HEK293 (cell line): Measurements from ENCODE around the gene COX7A2L.
A peak's percentile ranks its signal among the peaks of the same experiment; 100 is the strongest.
"Not testable (repeated sequence)": the region's sequence is repeated elsewhere in the genome, so short reads cannot be mapped to it uniquely, and the experiment has no call there.

ENCODE experiments used
- CTCF ChIA-PET: fragments of 350-600 bp; formaldehyde crosslinking; extraction: SDS; loops from one replicate; lab custom pipeline; 2021; ENCODE audit warnings: antibody characterized with exemption; lab: Yijun Ruan, JAX
- POLR2A ChIA-PET: fragments of 300-600 bp; formaldehyde crosslinking; extraction: SDS; loops from one replicate; lab custom pipeline; 2020; ENCODE audit warnings: antibody characterized with exemption, inconsistent platforms; lab: Yijun Ruan, JAX
- H3K27ac ChIP-seq: fragments of 200-500 bp; sonication (Bioruptor generic); 2 replicates; pipeline ENCODE4 v1.5.1; 2014; ENCODE audit warnings: low read depth, low read length, control low read depth, inconsistent platforms; ENCODE audit errors: extremely low read depth
- H3K36me3 ChIP-seq, 2 experiments: fragments of 200-500 bp in 1 of 2; sonication (Bioruptor generic) in 1 of 2; 1 replicate in 1 of 2; 2 replicates in 1 of 2; pipeline ENCODE4 v1.5.1; 2014 to 2017; ENCODE audit warnings: inconsistent platforms in 2 of 2, low read length in 2 of 2; ENCODE audit not compliant: control insufficient read depth in 2 of 2, insufficient read depth in 1 of 2
- H3K4me1 ChIP-seq: fragments of 200-500 bp; sonication (Bioruptor generic); 2 replicates; pipeline ENCODE4 v1.5.1; 2014; ENCODE audit warnings: mild to moderate bottlenecking, low read length, inconsistent platforms; ENCODE audit not compliant: control insufficient read depth, insufficient read depth
- H3K4me3 ChIP-seq: 2 replicates; pipeline ENCODE4 v1.5.1; 2011; ENCODE audit warnings: low read depth, mild to moderate bottlenecking, control low read depth, low read length, moderate library complexity
- H3K9me3 ChIP-seq: fragments of 200-500 bp; sonication (Bioruptor generic); 2 replicates; pipeline ENCODE4 v1.5.1; 2014; ENCODE audit warnings: low read depth, low read length, inconsistent platforms; ENCODE audit not compliant: control insufficient read depth, insufficient read depth
- CTCF ChIP-seq: fragments of 450-650 bp; formaldehyde crosslinking; IDR thresholded peaks from 2 replicates; pipeline ENCODE4 v1.5.1; 2016; ENCODE audit warnings: missing biosample characterization, missing genetic modification characterization
- PATZ1 ChIP-seq: fragments of 450-650 bp; formaldehyde crosslinking; IDR thresholded peaks from 2 replicates; pipeline ENCODE4 v1.5.1; 2016; ENCODE audit warnings: missing biosample characterization, missing genetic modification characterization
- SP2 ChIP-seq: fragments of 450-650 bp; formaldehyde crosslinking; IDR thresholded peaks from 2 replicates; pipeline ENCODE4 v1.5.1; 2016; ENCODE audit warnings: missing biosample characterization, missing genetic modification characterization
- ZBTB11 ChIP-seq: fragments of 450-650 bp; formaldehyde crosslinking; conservative IDR thresholded peaks from 2 replicates; pipeline ENCODE4 v1.5.1; 2016; ENCODE audit warnings: low read depth, missing biosample characterization, missing genetic modification characterization
- ZNF221 ChIP-seq: fragments of 450-650 bp; formaldehyde crosslinking; IDR thresholded peaks from 2 replicates; pipeline ENCODE4 v1.5.1; 2017; ENCODE audit warnings: missing biosample characterization, missing genetic modification characterization, borderline replicate concordance
- ZNF223 ChIP-seq: fragments of 450-650 bp; formaldehyde crosslinking; IDR thresholded peaks from 2 replicates; pipeline ENCODE4 v1.5.1; 2016; ENCODE audit warnings: missing biosample characterization, missing genetic modification characterization
- ZNF354C ChIP-seq: fragments of 450-650 bp; formaldehyde crosslinking; IDR thresholded peaks from 2 replicates; pipeline ENCODE4 v1.5.1; 2016; ENCODE audit warnings: missing biosample characterization, missing genetic modification characterization, low read depth, borderline replicate concordance
- ZNF394 ChIP-seq: fragments of 450-650 bp; formaldehyde crosslinking; IDR thresholded peaks from 2 replicates; pipeline ENCODE4 v1.5.1; 2016; ENCODE audit warnings: missing biosample characterization, missing genetic modification characterization, mild to moderate bottlenecking, moderate library complexity, borderline replicate concordance
- ZNF426 ChIP-seq: fragments of 450-650 bp; formaldehyde crosslinking; IDR thresholded peaks from 2 replicates; pipeline ENCODE4 v1.5.1; 2017; ENCODE audit warnings: missing biosample characterization, missing genetic modification characterization, mild to moderate bottlenecking, inconsistent platforms, moderate library complexity
- ZNF518A ChIP-seq: fragments of 450-650 bp; formaldehyde crosslinking; conservative IDR thresholded peaks from 2 replicates; pipeline ENCODE4 v1.5.1; 2016; ENCODE audit warnings: low read depth, missing biosample characterization, missing genetic modification characterization
- ZNF555 ChIP-seq: fragments of 450-650 bp; formaldehyde crosslinking; conservative IDR thresholded peaks from 2 replicates; pipeline ENCODE4 v1.5.1; 2017; ENCODE audit warnings: missing biosample characterization, mild to moderate bottlenecking, missing genetic modification characterization, inconsistent platforms
- ZNF558 ChIP-seq: fragments of 450-650 bp; formaldehyde crosslinking; IDR thresholded peaks from 2 replicates; pipeline ENCODE4 v1.5.1; 2016; ENCODE audit warnings: missing biosample characterization, missing genetic modification characterization
- ZNF777 ChIP-seq: fragments of 450-650 bp; formaldehyde crosslinking; IDR thresholded peaks from 2 replicates; pipeline ENCODE4 v1.5.1; 2017; ENCODE audit warnings: missing biosample characterization, missing genetic modification characterization, borderline replicate concordance
- ZNF791 ChIP-seq: fragments of 450-650 bp; formaldehyde crosslinking; IDR thresholded peaks from 2 replicates; pipeline ENCODE4 v1.5.1; 2016; ENCODE audit warnings: missing biosample characterization, missing genetic modification characterization
- ZNF837 ChIP-seq: fragments of 450-650 bp; formaldehyde crosslinking; IDR thresholded peaks from 2 replicates; pipeline ENCODE4 v1.5.1; 2016; ENCODE audit warnings: missing biosample characterization, missing genetic modification characterization
- ZSCAN30 ChIP-seq: fragments of 450-650 bp; IDR thresholded peaks from 2 replicates; pipeline ENCODE4 v1.5.1; 2018; ENCODE audit warnings: missing biosample characterization, mild to moderate bottlenecking, missing genetic modification characterization, moderate library complexity
- ZSCAN5A ChIP-seq: fragments of 450-650 bp; formaldehyde crosslinking; IDR thresholded peaks from 2 replicates; pipeline ENCODE4 v1.5.1; 2016; ENCODE audit warnings: missing biosample characterization, missing genetic modification characterization

COX7A2L gene

GRCh38 chr2:42398052-42398451 is 37.0 kb upstream of the COX7A2L start:
- peak; percentile 24 for TF ChIP-seq ZNF555
- peak; percentile 37 for TF ChIP-seq ZNF426
- TF ChIP-seq ZBTB11 (tag by site-specific recombination) = peak; percentile 53; the same call in 1 of the 2 replicates
- TF ChIP-seq ZNF518A (tag by site-specific recombination) = peak; percentile 50; the same call in 1 of the 2 replicates
- peak; percentile 41; the same call in 1 of the 2 replicates for TF ChIP-seq ZNF394 (tag by site-specific recombination)
- H3K27ac ChIP-seq, POLR2A ChIA-PET, CTCF ChIA-PET, H3K4me3 ChIP-seq, H3K36me3 ChIP-seq, H3K9me3 ChIP-seq, H3K4me1 ChIP-seq: not testable (repeated sequence)

- CTCF ChIA-PET = interaction anchor here (1.0 to 1.1 kb wide), 2 partner anchors 12 to 38 kb away, joined by 4 read pairs; no protein-coding TSS in a partner anchor
- H3K4me3 ChIP-seq, H3K36me3 ChIP-seq, POLR2A ChIA-PET, H3K4me1 ChIP-seq, H3K9me3 ChIP-seq, H3K27ac ChIP-seq: not testable (repeated sequence)
Measured at GRCh38 chr2:42393320-42393719, 32.3 kb upstream of the COX7A2L start.

- Histone ChIP-seq H3K9me3 (no peaks in the 10 kb centered on the region), H3K4me1 (no peaks in the 10 kb centered on the region), H3K4me3 (no peak overlapping the region), H3K27ac (no peak overlapping the region), H3K36me3 (no peaks in the 10 kb centered on the region)
- ChIA-PET POLR2A (no interaction called here), CTCF (interaction anchor here (1.0 kb wide), 1 partner anchor 13 kb away, joined by 4 read pairs; no protein-coding TSS in a partner anchor)
- TF ChIP-seq ZNF837 (no peak), ZNF221 (tag by site-specific recombination) (no peak), ZNF223 (no peak), ZNF558 (tag by site-specific recombination) (no peak), ZSCAN5A (tag by site-specific recombination) (no peak), ZNF791 (tag by site-specific recombination) (no peak), ZSCAN30 (no peak), PATZ1 (tag by site-specific recombination) (no peak), SP2 (no peak), ZNF354C (tag by site-specific recombination) (no peak), CTCF (no peak), ZNF777 (tag by site-specific recombination) (no peak)
Measured at GRCh38 chr2:42392191-42392590, 31.2 kb upstream of the COX7A2L start.
